NCI-H82 treated with DMSO at 0.1 percent for 48 hours (cell line): Measurements from ENCODE around the gene LCLAT1.
"Not testable (repeated sequence)": the region's sequence is repeated elsewhere in the genome, so short reads cannot be mapped to it uniquely, and the experiment has no call there.

Experiments used
- DNase-seq: peaks from one replicate; lab custom pipeline; 2025; ENCODE audit not compliant: unreplicated experiment; lab: John Stamatoyannopoulos, UW

Gene LCLAT1

GRCh38 chr2:30484995-30485394 lies 37.9 kb downstream of the LCLAT1 start:
- DNase-seq: peak; percentile 30

GRCh38 chr2:30486655-30487054 lies 39.6 kb downstream of the LCLAT1 start:
- no peak for DNase-seq

- DNase-seq: no peak
Measured at GRCh38 chr2:30487603-30488002, 40.6 kb downstream of the LCLAT1 start.

GRCh38 chr2:30488012-30488659 lies 41.1 kb downstream of the LCLAT1 start:
- DNase-seq: no peak

DNA sequence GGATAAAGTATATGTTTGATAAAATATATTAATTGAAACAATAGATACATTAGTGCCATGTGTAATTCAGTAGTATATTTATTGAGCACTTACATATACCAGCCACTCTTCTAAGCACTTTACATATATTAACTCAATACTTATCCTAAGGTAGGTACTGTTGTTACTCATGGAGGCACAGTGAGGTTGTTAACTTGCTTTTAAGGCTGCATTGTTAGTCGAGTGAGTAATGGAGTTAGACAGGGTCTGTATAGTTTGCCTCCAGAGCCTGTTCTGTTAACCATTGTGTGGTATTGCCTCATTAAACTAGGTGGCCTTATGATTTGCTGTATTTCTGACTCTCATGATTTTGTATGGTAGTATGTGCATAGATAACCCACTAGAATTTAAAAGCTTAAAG lies 44.2 kb downstream of the LCLAT1 start:
- DNase-seq: no peak

DNA sequence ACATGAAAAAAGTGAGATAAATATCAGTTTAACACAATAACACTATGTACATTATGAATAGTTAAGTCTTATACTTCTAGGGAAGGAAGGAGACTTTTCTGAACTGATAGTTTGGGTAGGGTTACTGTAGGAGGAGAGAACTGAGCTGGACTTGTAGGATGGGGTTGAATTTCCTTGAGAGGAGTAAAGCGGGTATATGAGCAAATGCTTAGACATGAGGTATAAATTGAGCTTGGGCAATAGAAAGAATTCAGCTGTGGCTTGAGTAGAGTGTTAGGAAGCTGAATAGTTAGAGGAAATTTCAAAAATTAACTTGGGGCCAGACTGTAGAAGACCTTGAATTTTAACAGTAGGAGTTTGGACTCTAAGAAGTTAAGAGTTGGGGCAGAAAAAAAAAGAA lies 45.1 kb downstream of the LCLAT1 start:
- DNase-seq: no peak

GRCh38 chr2:30492619-30493018 lies 45.6 kb downstream of the LCLAT1 start:
- no peak for DNase-seq

DNA sequence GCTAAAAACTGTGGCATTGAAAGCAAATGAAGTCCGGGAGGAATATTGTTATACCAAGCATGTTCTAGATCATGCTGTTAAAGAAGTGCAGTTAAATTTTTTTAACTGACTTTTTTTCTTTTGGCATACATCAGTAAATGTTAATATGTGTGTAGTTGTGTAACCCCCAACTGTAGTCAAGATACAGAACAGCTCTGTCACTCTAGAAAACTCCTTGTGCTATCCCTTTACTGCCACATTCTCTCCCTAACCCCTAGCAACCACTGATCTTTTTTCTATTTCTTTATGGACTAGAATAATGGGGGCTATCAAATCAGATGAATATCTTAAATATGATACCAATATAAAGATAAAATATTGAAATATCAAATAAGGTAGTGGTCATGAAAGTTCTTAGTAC lies 46.4 kb downstream of the LCLAT1 start:
- DNase-seq: no peak

GRCh38 chr2:30495896-30496295 lies 48.9 kb downstream of the LCLAT1 start:
- not testable (repeated sequence) for DNase-seq

DNA sequence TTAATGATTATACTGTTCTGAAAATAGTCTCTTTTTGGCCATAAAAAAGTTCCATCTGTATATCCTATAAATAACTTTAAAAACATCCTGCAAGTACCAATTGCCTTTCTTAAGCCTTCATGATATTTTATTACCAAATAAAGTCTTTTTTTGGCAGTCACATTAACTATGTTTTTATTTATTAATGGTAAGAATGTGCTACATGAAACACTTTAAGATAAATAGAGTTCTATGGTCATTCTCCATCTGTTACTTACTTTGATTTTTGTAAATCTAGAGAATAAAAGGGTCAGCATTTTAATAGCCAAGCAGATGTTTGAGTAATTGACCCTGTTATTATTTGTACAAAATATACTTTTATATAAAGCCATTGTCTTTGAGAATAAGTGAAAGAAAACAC lies 52.6 kb downstream of the LCLAT1 start:
- DNase-seq: no peak

- no peak for DNase-seq
Measured at GRCh38 chr2:30500699-30501098, 53.7 kb downstream of the LCLAT1 start.

GRCh38 chr2:30502310-30502709 lies 55.3 kb downstream of the LCLAT1 start:
- no peak for DNase-seq

DNA sequence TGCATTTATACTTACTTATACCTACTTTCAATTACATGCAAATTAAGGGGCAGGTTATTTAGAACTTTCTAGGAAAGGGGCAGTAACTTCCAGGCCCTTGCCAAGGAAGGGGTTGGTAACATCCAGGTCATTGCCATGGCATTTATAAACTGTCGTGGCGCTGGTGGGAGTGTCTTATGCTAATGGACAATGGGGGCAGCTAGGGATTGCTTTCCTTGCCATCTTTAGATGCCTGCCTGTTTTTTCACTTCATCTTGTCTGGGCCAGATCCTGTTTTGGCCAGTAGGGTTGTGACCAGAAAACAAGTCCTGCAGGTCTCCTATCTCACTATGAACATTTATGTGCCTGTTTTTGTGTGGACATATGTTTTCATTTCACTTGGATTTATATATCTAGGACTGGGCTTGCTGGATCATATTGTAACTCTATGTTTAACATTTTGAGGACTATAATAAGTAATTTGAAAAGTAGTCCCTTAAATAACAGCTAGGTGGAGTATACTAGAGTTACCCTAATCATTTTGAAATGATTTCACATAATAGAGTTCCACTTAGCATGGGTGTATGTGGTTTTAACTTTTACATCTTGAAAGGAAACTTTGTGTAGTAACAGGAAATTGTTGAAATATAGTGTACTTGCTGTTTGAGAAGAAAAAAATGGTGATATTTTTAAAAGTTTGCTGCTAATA lies 56.1 kb downstream of the LCLAT1 start:
- DNase-seq: no peak

GRCh38 chr2:30503695-30504052 lies 56.6 kb downstream of the LCLAT1 start:
- DNase-seq: no peak

DNA sequence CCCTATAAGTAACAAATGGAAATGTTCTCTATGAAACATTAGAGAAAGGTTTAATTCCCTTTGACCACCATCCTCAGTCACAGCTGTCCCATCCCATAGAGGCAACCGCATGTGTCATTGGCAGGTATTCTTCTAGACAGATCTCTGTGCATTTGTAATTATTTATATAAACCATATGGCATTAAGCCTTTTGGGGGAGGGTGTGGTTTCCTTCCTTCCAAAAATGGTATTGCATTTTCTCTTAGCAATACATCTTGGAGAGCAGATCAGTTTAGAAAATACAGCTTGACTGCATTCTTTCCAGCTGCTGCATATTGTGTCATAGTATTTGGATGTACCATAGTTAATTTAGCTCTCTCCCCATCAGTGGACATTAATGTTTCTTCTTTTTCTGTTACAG lies 57.7 kb downstream of the LCLAT1 start:
- no peak for DNase-seq

DNA sequence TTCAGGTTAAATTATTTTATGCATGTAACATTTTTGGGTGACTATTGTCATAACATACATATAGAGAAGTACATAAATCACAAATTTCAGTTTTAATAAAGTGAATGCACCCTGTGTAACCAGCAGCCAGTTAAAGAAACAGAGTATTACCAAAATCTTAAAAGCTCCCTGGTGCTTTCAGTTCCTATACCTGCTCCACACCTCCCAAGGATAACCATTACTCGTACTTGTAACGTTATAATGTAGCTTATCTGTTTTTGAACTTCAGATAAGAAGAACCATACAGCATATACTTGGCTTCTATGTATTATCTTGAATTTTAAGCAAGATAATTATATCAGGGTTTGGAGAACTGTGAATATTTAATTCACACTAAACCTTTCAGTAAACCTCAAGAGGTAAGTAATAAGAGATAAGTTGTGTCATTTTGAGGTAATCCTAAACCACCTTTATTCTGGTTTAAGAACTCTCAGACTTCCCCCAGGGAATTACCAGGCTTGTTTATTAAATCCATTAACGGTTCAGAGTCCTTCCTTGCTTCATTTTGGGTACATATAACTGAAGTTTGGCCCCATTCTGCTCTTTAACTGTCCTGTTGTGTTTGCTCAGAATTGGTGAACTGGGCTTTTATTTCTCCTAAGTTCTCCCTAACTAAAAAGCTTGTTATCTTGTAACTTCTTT lies 58.6 kb downstream of the LCLAT1 start:
- DNase-seq: peak; percentile 47

DNA sequence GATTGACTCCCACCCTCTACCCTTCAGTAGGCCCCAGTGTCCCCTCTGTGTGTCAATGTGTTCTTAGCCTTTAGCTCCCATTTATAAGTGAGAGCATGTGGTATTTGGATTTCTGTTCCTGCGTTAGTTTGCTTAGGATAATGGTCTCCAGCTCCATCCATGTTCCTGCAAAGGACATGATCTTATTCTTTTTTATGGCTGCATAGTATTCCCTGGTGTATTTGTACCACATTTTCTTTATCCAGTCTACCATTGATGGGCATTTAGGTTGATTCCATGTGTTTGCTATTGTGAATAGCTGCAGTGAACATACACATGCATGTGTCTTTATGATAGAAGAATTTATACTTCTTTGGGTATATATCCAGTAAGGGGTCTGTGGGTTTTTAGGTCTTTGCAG lies 60.4 kb downstream of the LCLAT1 start:
- DNase-seq: not testable (repeated sequence)

GRCh38 chr2:30509716-30510115 lies 62.7 kb downstream of the LCLAT1 start:
- no peak for DNase-seq

DNA sequence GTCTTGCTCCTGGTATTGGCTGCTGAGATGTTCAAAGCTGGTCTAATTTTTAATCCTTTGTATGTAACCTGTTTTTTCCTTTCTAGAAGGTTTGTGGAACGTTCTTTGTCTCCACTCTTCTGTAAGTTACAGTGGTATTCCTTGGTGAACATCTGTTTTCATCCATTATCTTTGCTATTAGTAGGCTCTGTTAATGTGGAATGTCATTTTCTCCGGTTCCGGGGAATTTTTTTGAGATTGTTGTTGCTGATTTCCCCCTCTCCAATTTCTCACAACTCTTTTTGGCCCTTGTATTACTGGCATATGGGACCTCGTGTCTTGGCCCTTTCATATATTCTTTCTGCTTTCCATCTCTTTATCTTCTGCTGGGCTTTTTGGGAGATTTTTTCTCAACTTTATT lies 63.4 kb downstream of the LCLAT1 start:
- no peak for DNase-seq

DNA sequence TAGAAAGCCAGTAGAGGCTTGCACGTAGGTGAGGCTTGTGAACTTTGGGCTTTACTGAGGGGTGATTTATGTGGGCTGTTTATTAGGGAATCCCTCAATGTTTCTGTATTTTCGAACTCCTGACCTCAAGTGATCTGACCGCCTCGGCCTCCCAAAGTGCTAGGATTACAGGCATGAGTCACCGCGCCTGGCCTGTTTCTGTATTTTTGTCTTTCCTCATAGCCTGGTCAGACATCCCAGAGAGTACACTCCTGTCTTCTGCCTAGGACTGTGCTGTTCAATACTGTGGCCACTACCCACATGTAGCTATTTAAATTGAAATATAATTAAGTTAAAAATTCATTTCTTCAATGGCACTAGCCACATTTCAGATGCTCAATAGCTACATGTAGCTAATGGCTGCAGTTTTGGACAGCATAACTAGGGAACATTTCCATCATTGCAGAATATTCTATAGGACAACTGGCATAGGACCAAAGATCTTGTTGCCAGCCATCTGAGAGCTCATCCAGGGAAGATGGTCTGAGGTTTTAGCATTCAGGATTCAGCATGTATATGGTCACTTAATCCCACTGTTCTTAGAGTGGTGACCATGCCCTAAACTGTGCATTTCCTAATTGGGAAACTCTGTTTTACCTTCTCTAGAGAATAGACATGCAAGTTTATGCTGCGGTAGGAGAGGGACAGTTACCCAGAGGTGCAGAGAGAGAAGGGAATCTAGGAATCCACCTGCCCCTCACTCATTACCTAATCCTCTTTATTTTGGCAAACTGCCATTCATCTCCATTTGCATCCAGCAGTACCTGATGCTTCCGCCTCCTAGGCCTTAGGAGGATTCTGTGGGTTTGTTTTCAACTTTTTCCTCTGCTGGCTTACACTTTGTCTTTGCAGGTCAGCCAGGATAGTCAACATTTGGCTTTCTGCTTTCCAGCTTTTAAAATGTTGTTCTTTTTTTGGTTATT lies 64.4 kb downstream of the LCLAT1 start:
- DNase-seq: peak; percentile 79

- no peak for DNase-seq
Measured at GRCh38 chr2:30512243-30512886, 65.3 kb downstream of the LCLAT1 start.
